K562 treated with DMSO at 1 percent for 4 hours (cell line): ENCODE data around the gene MBTPS1. TPM values are rescaled to one million over a fixed set of nuclear protein-coding genes. Genes with fewer than 3 reads are reported as not detected.

Experiments
- total RNA-seq: library from RNA; unstranded; fragments of 300-600 nt; gene quantifications from 2 replicates; pipeline ENCODE4 v1.2.3, GENCODE V29; 2022; ENCODE audit not compliant: insufficient read depth

MBTPS1 gene
- total RNA-seq: 75.4 and 83.6 TPM in 2 replicates

DNA sequence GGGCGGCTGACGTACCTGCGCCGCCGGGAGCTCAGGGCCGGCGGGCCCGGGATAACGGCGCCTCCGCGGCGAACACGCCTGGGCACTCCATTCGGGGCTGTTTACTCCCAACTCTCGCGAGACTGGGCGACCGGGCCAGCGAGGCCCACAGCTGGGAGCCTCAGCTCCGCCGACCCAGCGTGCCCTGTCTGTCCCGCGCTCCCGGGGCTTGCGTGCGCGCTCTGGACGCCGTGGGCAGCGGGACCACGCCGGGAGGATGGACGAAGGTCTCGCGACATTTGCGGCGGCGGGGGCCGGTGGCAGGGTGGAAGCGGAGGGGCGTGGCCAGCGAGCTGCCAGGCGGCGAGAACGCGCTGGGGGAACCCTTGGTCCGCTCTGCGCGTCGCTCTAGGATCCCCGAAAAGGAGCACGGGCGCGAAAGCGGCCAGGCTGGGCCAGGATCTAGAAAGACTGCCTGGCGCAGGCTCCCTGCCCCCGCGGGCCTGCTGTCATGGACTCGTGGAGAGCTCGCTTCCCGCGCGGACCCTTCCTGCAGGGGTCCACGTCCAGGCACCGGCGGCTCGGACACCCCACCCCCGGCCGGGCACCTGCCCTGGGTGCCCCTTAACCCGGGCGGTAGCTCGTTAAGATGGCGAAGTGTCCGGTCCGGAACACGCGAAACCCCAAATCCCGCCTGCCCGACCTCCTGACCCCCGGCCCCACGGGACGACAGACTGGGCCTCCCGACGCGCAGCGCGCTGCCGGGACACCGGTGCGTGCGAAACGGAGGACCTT, at the start of gene MBTPS1:
TSS of gene MBTPS1 (minus strand) at position 223 of the 774 bp plus-strand sequence. CDS start 15,159 bp downstream, outside the sequence.

DNA sequence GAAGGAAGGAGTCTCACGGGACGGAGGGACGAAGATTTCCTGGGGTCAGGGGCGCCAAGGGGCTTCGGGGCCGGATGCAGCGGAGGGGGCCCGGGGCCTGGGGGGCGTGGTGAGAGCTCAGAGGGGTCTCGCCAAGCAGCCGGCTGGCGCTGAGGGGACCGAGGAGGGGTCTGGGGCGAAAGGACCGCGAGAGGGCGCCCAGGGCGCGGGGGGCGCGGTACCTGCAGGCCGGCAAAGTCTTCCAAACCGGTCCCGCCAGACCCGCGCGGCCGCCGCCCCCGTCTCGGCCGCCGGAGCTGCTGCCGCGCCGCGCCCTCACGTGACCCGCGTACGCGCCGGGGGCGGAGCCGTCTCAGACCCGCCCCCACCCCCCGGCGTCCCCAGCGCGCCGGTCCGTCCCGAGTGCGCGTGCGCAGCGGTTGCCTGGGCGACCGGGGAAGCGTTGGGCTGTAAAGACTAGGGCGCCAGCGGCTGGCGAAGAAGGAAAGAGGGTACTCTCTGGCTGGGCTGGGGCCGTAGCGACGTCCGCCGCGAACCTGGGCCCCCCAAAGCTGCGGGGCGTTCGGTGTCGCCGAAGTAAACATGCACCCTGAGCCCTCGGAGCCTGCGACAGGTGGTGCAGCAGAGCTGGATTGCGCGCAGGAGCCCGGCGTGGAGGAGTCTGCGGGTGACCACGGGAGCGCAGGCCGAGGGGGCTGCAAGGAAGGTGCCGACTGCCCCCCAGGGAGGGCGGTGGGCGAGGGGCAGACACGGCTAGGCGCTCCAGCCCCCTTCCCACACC, 28.3 kb upstream of the MBTPS1 start, which contains the start of the genes DNAAF1 and HSDL1:
TSS of gene DNAAF1 (plus strand) at position 450 of the 781 bp plus-strand sequence. CDS start at position 583, 133 bp downstream.
TSS of gene HSDL1 (minus strand) at position 319 of the 781 bp plus-strand sequence. CDS start 13,856 bp downstream, outside the sequence.

DNA sequence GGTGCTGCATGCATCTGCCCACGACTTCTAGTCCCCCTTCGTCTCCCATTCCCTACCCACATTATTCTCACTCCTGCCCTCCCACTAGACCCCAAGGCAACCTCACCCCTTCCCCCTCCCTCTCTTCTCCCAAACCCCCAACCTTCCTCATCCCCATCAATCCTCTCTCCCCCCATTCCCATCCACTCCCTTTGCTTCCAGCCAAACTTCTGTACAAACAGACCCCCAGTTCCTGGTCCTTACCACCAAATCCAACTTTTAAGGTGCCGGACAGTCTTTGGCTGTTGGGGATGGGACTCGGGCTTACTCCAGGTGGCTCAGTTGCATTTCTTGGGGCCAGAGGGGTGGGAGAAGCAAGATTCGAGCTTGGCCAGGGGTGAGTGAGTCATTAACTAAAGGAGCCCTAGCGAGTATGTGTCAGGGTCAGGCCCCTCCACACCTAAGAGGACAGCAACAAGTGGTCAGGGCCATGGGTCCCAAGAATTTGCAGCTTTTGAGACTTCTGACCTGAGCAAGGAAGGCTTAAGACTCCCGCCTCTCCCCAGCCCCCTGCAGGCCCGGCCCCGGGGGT, 74.3 kb downstream of the MBTPS1 start, which contains the start of gene SLC38A8:
TSS of gene SLC38A8 (minus strand) at position 488 of the 571 bp plus-strand sequence. CDS start 638 bp downstream, outside the sequence.

Other genes with a start within 250 kb of the MBTPS1 start
- 1.4 and 1.7 TPM in 2 replicates for gene MLYCD, start 217.8 kb downstream of the MBTPS1 start, total RNA-seq
- 8.4 and 12.5 TPM in 2 replicates for gene OSGIN1, start 163.7 kb downstream of the MBTPS1 start, total RNA-seq
- gene NECAB2, start 148.7 kb downstream of the MBTPS1 start, total RNA-seq: not detected in 2 replicates
- not detected in 2 replicates for gene SLC38A8, start 74.1 kb downstream of the MBTPS1 start, total RNA-seq
- gene HSDL1, start 28.2 kb upstream of the MBTPS1 start, total RNA-seq: 35.6 and 48.7 TPM in 2 replicates
- gene DNAAF1, start 28.4 kb upstream of the MBTPS1 start, total RNA-seq: 0.15 TPM in 1 of 2 replicates, not detected in the other
- 15.6 and 27.6 TPM in 2 replicates for gene TAF1C, start 70.1 kb upstream of the MBTPS1 start, total RNA-seq
- gene ADAD2, start 74.2 kb upstream of the MBTPS1 start, total RNA-seq: not detected in 2 replicates
- not detected in 2 replicates for gene KCNG4, start 123.1 kb upstream of the MBTPS1 start, total RNA-seq
- gene WFDC1, start 177.9 kb upstream of the MBTPS1 start, total RNA-seq: not detected in 2 replicates